HepG2 (cell line): ENCODE measurements around the gene KPNB1. TPM values are rescaled to one million over a fixed set of nuclear protein-coding genes. Genes with fewer than 3 reads are reported as not detected.
A peak's percentile ranks its signal among the peaks of the same experiment; 100 is the strongest.

Experiments used
- AKAP8 ChIP-seq: sonication (generic); formaldehyde crosslinking; IDR thresholded peaks from 2 replicates; pipeline ENCODE4 v1.5.1; 2020; ENCODE audit warnings: mild to moderate bottlenecking, missing genetic modification reagents
- MTA1 ChIP-seq: sonication (generic); formaldehyde crosslinking; IDR thresholded peaks from 2 replicates; pipeline ENCODE4 v1.4.0; 2020; ENCODE audit warnings: missing genetic modification reagents, mild to moderate bottlenecking, borderline replicate concordance
- SSRP1 ChIP-seq: IDR thresholded peaks from 2 replicates; pipeline ENCODE4 v1.6.1; 2016; ENCODE audit warnings: control low read depth
- ZFAT ChIP-seq: sonication (generic); formaldehyde crosslinking; conservative IDR thresholded peaks from 2 replicates; pipeline ENCODE4 v1.8.1; 2023; ENCODE audit warnings: missing genetic modification reagents, inconsistent platforms
- ZFYVE20 ChIP-seq: sonication (generic); formaldehyde crosslinking; IDR thresholded peaks from 2 replicates; pipeline ENCODE4 v1.8.0; 2023; ENCODE audit warnings: low read depth, mild to moderate bottlenecking, moderate library complexity, missing genetic modification reagents, borderline replicate concordance
- polyA plus RNA-seq, 8 experiments: library from polyadenylated mRNA; depleted of rRNA in 3 of 8; stranded (reverse) in 7 of 8; unstranded in 1 of 8; fragments of >200 nt; fragmentation: Illumina TruSeq in 4 of 8; extraction: Trizol in 4 of 8; gene quantifications; 2 replicates each; pipeline versions ENCODE4 v1.2.1 to v1.2.3, GENCODE V29; 2011 to 2016; ENCODE audit warnings: low read depth in 4 of 8, missing spikeins in 1 of 8, mixed read lengths in 1 of 8; ENCODE audit not compliant: insufficient read depth in 1 of 8
- total RNA-seq, 5 experiments: library from RNA; depleted of rRNA; stranded (reverse); fragments of >200 nt; fragmentation: Illumina TruSeq; extraction: Trizol; gene quantifications; 2 replicates each; pipeline ENCODE4 v1.2.3, GENCODE V29; 2016; ENCODE audit warnings: low read depth in 1 of 5
- TF ChIP-seq, protein P1 (sequence below), 2 experiments: sonication (generic) in 1 of 2; formaldehyde crosslinking in 1 of 2; IDR thresholded peaks; 2 replicates each; pipeline versions ENCODE4 v1.4.0 to v1.6.1; 2016 to 2020; ENCODE audit warnings: borderline replicate concordance in 1 of 2, low read depth in 1 of 2, mild to moderate bottlenecking in 1 of 2, missing genetic modification reagents in 1 of 2
- TF ChIP-seq, protein P2 (sequence below): sonication (generic); formaldehyde crosslinking; IDR thresholded peaks from 2 replicates; pipeline ENCODE4 v1.4.0; 2020; ENCODE audit warnings: missing genetic modification reagents
- TF ChIP-seq, protein P3 (sequence below): IDR thresholded peaks from 2 replicates; pipeline ENCODE4 v1.6.1; 2012; ENCODE audit warnings: inconsistent platforms
- TF ChIP-seq, protein P4 (sequence below): fragments of 450-650 bp; IDR thresholded peaks from 2 replicates; pipeline ENCODE4 v1.6.1; 2017; ENCODE audit warnings: mild to moderate bottlenecking
- TF ChIP-seq, protein P5 (sequence below): sonication (generic); formaldehyde crosslinking; IDR thresholded peaks from 2 replicates; pipeline ENCODE4 v1.5.0; 2020; ENCODE audit warnings: mild to moderate bottlenecking, missing genetic modification reagents
- TF ChIP-seq, protein P6 (sequence below): sonication (generic); formaldehyde crosslinking; conservative IDR thresholded peaks from 2 replicates; pipeline ENCODE4 v1.4.0; 2020; ENCODE audit warnings: missing genetic modification reagents
- TF ChIP-seq, protein P7 (sequence below): IDR thresholded peaks from 2 replicates; pipeline ENCODE4 v1.6.1; 2016; ENCODE audit warnings: missing compliant biosample characterization, missing genetic modification reagents, borderline replicate concordance

The KPNB1 gene
- total and polyA plus RNA-seq, 2 of the 13 experiments (the other 11 are each of a cell fraction or from before 2014, with no cell fraction given) = 164 to 424 TPM

DNA sequence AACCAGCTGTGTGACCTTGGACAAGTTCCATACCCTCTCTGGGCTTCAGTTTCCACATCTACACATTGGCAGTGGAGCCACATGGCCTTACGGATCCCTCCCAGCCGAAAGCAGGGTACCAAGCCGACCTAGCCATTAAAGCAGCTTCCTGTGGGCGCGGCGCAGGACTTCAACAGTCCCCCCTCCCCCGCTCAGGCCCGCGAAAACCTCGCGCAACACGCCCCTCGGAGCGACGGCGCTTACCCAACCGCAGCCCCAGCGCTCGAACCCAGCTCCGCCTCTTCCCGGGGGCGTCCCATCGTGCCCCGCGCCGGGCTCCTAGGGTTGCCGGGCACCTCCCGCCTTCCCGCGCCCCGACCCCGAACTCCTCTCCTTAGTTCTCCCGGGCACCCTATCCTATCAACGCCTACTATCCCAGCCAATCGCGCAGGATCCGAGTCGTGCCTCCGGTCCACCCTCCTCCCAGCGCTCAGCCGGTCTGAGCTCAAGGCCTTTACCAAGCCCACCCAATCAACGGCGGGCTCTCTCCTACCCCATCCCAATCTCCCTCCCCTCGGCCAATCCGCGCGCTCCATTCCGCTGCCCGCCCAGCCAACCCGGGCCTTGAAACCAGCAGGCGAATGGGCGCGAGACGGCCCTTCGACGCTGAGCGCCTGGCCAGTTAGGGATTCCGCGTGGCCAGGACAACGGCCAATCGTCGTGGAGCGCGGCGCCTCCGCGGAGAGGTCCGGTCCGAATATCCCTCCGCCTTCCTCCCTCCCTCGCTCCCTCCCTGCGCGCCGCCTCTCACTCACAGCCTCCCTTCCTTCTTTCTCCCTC lies at the start of gene KPNB1 (continued):
- TF ChIP-seq, protein P1, sequence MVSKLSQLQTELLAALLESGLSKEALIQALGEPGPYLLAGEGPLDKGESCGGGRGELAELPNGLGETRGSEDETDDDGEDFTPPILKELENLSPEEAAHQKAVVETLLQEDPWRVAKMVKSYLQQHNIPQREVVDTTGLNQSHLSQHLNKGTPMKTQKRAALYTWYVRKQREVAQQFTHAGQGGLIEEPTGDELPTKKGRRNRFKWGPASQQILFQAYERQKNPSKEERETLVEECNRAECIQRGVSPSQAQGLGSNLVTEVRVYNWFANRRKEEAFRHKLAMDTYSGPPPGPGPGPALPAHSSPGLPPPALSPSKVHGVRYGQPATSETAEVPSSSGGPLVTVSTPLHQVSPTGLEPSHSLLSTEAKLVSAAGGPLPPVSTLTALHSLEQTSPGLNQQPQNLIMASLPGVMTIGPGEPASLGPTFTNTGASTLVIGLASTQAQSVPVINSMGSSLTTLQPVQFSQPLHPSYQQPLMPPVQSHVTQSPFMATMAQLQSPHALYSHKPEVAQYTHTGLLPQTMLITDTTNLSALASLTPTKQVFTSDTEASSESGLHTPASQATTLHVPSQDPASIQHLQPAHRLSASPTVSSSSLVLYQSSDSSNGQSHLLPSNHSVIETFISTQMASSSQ (IDR thresholded peaks at IDR 0.05; ENCODE audit: low read depth) = peak; percentile 70; the same call in 1 of the 2 replicates
- TF ChIP-seq, protein P1 (CRISPR knock-in tag; IDR thresholded peaks at IDR 0.05; ENCODE audit: borderline replicate concordance) = peak; percentile 85
- TF ChIP-seq, protein P2, sequence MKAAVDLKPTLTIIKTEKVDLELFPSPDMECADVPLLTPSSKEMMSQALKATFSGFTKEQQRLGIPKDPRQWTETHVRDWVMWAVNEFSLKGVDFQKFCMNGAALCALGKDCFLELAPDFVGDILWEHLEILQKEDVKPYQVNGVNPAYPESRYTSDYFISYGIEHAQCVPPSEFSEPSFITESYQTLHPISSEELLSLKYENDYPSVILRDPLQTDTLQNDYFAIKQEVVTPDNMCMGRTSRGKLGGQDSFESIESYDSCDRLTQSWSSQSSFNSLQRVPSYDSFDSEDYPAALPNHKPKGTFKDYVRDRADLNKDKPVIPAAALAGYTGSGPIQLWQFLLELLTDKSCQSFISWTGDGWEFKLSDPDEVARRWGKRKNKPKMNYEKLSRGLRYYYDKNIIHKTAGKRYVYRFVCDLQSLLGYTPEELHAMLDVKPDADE (CRISPR knock-in tag) = 0 out of 2 replicates have a peak, but pooled peaks have one; percentile 58
- TF ChIP-seq MTA1 (CRISPR knock-in tag) (peak; percentile 78; the same call in 1 of the 2 replicates), SSRP1 (CRISPR knock-in tag) (peak; percentile 66; the same call in 1 of the 2 replicates), AKAP8 (CRISPR knock-in tag) (peak; percentile 98), ZFAT (CRISPR knock-in tag) (no peak), ZFYVE20 (CRISPR knock-in tag) (peak; percentile 90; the same call in 1 of the 2 replicates)
- TF ChIP-seq, protein P3, sequence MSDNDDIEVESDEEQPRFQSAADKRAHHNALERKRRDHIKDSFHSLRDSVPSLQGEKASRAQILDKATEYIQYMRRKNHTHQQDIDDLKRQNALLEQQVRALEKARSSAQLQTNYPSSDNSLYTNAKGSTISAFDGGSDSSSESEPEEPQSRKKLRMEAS = peak; percentile 97
- TF ChIP-seq, protein P4, sequence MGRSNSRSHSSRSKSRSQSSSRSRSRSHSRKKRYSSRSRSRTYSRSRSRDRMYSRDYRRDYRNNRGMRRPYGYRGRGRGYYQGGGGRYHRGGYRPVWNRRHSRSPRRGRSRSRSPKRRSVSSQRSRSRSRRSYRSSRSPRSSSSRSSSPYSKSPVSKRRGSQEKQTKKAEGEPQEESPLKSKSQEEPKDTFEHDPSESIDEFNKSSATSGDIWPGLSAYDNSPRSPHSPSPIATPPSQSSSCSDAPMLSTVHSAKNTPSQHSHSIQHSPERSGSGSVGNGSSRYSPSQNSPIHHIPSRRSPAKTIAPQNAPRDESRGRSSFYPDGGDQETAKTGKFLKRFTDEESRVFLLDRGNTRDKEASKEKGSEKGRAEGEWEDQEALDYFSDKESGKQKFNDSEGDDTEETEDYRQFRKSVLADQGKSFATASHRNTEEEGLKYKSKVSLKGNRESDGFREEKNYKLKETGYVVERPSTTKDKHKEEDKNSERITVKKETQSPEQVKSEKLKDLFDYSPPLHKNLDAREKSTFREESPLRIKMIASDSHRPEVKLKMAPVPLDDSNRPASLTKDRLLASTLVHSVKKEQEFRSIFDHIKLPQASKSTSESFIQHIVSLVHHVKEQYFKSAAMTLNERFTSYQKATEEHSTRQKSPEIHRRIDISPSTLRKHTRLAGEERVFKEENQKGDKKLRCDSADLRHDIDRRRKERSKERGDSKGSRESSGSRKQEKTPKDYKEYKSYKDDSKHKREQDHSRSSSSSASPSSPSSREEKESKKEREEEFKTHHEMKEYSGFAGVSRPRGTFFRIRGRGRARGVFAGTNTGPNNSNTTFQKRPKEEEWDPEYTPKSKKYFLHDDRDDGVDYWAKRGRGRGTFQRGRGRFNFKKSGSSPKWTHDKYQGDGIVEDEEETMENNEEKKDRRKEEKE = no peak
- TF ChIP-seq, protein P5, sequence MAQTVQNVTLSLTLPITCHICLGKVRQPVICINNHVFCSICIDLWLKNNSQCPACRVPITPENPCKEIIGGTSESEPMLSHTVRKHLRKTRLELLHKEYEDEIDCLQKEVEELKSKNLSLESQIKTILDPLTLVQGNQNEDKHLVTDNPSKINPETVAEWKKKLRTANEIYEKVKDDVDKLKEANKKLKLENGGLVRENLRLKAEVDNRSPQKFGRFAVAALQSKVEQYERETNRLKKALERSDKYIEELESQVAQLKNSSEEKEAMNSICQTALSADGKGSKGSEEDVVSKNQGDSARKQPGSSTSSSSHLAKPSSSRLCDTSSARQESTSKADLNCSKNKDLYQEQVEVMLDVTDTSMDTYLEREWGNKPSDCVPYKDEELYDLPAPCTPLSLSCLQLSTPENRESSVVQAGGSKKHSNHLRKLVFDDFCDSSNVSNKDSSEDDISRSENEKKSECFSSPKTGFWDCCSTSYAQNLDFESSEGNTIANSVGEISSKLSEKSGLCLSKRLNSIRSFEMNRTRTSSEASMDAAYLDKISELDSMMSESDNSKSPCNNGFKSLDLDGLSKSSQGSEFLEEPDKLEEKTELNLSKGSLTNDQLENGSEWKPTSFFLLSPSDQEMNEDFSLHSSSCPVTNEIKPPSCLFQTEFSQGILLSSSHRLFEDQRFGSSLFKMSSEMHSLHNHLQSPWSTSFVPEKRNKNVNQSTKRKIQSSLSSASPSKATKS (CRISPR knock-in tag) = peak; percentile 57; the same call in 1 of the 2 replicates
- TF ChIP-seq, protein P6, sequence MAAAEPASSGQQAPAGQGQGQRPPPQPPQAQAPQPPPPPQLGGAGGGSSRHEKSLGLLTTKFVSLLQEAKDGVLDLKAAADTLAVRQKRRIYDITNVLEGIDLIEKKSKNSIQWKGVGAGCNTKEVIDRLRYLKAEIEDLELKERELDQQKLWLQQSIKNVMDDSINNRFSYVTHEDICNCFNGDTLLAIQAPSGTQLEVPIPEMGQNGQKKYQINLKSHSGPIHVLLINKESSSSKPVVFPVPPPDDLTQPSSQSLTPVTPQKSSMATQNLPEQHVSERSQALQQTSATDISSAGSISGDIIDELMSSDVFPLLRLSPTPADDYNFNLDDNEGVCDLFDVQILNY (CRISPR knock-in tag) = peak; percentile 94
- TF ChIP-seq, protein P7, sequence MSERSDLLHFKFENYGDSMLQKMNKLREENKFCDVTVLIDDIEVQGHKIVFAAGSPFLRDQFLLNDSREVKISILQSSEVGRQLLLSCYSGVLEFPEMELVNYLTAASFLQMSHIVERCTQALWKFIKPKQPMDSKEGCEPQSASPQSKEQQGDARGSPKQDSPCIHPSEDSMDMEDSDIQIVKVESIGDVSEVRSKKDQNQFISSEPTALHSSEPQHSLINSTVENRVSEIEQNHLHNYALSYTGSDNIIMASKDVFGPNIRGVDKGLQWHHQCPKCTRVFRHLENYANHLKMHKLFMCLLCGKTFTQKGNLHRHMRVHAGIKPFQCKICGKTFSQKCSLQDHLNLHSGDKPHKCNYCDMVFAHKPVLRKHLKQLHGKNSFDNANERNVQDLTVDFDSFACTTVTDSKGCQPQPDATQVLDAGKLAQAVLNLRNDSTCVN (CRISPR knock-in tag) = 0 out of 2 replicates have a peak, but pooled peaks have one; percentile 12
